GM08714 (cell line): ENCODE measurements around the gene TMEM117.
"Not testable (repeated sequence)": the region's sequence is repeated elsewhere in the genome, so short reads cannot be mapped to it uniquely, and the experiment has no call there.

Experiments
- H3K4me3 ChIP-seq: fragments of 200-500 bp; sonication (Bioruptor generic); 2 replicates; pipeline ENCODE4 v1.5.1; 2014; ENCODE audit warnings: mild to moderate bottlenecking, low read length, inconsistent platforms
- ZNF274 ChIP-seq: IDR thresholded peaks from 2 replicates; pipeline ENCODE4 v1.6.1; 2012; ENCODE audit warnings: mild to moderate bottlenecking, low read depth, low read length

The TMEM117 gene

DNA sequence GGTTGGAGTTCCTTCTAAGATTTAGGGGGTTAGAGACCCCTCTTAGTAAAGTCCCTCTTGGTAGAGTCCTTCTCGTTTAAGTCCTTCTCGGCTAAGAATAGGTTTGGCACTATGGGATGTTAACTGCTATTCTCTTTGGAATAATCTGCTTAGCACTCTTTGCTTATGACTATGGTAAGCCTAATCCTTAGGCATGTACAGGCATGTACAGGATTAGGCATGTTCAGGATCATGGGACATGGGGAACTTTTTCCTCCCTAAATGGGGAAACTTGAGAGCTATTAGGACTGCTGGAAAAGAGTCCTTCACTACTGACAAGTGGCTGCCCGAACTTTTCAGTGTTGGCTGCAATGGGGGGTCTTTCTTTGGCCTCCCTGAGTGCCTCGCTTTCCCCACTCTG is 193.3 kb downstream of the TMEM117 start:
- no peak overlapping the region for H3K4me3 ChIP-seq
- no peak for TF ChIP-seq ZNF274

DNA sequence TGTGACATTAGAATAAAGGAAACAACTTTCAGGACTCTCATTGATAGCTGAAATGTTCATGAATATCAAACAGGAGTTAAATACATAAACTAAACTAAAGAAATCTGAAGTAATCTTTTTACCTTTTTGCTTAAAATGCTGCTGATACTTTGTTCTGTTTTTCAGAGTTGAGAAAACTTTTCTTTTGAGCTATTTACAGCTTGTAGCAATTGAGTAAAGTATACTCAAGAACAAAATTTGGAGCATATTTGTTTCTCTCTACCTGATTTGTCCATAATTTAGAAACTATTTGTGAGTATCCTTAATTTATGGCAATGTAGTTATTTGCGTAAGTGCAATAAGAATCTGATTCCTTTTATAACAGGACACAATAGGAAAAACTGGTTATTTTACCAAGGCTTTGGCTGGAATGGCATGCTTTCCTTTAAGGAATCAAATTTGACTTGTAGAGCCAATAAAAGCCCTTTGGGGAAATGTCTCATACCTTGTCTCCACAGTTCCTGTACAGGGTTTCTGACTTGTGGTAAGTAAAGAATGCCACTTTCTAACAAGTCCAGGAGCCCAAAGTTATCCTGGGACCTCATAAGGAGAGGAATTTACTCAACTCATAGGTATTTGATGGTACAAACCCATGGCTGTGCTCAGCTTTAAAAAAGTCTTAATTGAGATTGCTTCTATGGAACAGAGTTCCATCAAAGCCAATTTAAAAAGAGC is 195.7 kb downstream of the TMEM117 start:
- no peak for TF ChIP-seq ZNF274
- no peak overlapping the region for H3K4me3 ChIP-seq

DNA sequence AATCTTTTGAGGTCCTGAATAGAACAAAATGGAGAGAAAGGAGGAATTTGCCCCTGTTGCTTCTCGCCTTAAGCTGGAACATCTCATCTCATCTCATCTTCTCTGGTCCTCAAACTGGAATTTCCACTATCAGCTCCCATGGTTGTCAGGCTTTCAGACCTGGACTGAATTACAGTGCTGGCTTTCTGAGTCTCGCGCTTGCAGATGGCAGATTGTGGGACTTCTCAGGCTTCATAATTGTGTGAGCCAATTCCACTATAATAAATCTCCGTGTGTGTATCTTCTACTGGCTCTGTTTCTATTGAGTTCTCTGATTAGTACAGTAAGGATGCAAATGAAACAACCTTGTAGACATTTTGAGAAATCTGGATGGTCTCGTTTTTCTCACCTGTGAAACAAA is 199.0 kb downstream of the TMEM117 start:
- H3K4me3 ChIP-seq, result no peak overlapping the region
- TF ChIP-seq ZNF274, result no peak

DNA sequence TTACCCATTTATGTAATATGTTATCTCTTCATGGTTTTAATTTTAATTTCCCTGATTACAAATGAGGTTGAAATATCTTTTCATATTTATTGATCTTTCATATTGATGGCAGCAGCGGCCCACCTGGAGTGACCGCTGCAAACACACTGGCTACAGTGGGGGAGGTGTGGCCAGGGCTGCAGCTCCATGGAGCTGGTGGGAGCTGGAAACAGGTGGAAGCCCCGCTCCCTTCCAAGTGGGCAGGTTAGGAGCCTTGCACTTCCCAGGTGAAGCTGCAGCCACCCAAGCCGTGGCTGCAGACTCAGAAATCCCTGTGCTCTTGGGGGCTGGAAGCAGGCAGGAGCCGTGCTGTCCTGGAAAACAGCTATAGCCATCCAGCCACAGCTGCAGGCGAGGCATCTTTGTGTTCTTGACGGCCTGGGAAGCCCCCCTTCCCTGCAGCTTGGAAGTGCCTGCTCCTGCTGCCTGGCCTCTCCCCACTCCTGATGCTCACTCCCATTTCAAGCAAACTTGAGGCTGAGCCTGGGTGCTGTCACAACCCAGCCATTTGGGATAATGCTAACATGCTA is 201.1 kb downstream of the TMEM117 start:
- no peak overlapping the region for H3K4me3 ChIP-seq
- no peak for TF ChIP-seq ZNF274

DNA sequence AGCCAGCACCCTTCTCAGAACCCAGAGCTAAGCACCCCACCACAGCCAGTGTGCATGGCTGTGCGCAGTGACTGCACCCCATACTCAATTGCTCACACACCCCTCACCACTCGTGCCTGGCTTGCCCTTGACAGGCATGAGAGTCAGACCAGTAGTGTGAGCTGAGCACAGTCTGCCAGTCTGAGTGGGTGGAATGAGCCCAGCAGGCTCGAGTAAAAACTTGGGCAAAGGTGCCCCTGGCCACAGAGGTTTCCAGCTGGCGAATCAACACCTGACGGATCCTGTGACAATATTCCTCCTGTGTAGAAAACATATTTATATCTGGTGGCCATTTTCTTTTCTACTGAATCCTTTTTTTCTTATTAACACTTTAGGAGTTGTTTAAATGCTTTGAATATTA is 202.5 kb downstream of the TMEM117 start:
- TF ChIP-seq ZNF274, result no peak
- H3K4me3 ChIP-seq, result no peak overlapping the region

DNA sequence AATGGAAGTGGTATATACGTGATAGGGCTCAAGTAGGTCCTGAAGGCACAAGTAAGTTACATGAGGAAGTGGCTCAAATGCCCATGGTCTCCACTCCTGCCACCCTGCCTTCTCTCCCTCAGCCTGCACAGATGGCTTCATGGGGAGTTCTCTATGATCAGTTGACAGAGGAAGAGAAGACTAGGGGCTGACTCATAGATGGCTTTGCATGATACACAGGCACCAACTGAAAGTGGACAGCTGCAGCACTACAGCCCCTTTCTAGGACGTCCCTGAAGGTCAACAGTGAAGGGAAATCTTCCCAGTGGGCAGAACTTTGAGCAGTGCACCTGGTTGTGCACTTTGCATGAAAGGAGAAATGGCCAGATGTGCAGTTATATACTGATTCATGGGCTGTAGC is 208.6 kb downstream of the TMEM117 start:
- not testable (repeated sequence) for H3K4me3 ChIP-seq

DNA sequence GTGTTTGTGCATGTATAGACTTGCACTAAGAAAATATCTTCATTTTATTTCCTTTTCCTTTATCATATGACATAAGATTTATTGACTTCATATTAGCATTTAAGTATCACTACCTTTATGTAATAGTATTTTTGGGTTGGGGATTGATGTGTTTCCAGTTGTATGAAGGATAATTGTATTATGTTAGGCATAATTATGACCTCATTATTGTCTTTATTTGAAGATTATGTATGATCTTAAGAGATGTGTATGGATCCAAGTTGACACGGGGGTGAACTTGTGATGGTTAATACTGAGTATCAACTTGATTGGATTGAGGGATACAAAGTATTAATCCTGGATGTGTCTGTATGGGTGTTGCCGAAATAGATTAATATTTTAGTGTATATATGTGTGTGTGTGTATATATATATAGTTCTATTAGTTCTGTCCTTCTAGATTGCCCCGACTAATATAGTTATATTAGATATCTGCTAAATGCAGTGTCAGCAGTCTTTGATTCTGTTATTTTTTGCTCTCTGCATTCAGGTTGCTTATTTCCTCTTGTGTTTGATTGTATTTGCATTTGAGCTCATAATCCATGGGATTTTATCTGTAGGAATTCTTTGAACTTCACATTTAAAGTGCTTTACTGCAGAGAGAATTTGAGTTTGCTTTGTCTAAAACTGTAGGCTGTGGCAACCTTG is 211.0 kb downstream of the TMEM117 start:
- no peak for TF ChIP-seq ZNF274
- H3K4me3 ChIP-seq, result no peak overlapping the region

DNA sequence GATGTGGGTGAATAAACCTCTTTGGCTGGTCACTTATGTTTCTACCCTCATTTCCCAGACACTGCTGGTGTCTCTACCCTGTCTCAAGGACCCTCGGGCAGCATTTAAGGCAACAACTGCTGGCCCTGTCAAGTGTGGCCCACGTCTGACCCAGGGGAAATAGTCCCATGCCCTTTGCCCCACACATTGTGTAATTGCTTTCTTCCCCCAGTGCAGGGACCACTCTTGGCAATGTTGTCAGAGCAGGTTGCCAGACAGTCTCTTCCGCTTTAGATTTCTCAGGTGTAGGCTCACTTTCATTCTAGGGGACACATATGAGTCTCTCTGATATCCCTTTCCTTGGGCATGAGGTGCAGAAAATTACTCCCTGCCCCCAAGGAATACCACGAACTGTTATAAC is 216.7 kb downstream of the TMEM117 start:
- no peak overlapping the region for H3K4me3 ChIP-seq

DNA sequence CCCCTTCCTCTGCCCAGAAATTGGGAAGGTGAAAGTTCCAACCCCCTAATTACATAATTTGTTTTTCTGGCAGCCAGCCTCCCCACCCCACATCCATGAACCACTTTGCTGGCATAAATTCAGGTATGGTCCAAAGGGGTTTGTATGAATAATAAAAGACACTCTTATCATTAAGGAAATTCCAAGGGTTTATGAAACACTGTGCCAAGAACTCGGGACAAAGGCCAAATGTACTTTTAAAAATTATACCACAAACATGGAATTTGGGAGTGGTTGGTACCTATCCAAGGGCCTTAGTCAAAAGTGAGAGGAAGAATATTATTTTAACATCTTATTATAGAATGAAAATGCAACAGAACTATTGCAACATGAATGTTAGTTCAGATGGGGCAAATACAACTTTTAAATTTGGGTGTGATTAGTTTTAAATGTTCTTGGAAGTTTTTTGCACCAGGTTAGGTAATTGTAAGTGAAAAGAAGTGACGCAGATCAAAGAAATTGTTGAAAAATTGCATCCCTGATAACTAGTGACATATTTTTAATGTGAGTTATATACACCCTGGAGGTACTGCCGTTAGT is 217.8 kb downstream of the TMEM117 start:
- no peak overlapping the region for H3K4me3 ChIP-seq
- no peak for TF ChIP-seq ZNF274

More for the DNA sequence above, 216.7 kb downstream of the TMEM117 start:
- TF ChIP-seq ZNF274, result no peak

DNA sequence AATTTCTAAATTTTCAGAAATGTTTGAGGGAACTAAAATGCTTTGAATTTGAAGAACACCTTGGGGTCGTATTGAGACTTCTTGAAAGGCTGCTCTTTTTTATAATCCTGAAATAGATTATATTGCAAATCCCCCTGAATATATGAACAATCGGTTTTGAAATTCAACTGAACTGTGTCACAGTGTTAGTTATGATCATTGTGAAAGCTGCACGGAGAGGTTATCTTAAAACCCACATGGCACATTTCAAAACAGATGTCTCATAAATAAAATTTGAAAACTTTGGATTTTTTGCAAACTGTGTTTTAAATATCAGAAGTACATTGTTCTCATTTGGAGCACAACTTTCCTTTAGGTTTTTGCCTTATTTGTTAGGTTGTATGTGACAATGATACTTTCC is 218.4 kb downstream of the TMEM117 start:
- H3K4me3 ChIP-seq, result no peak overlapping the region
- TF ChIP-seq ZNF274, result no peak

DNA sequence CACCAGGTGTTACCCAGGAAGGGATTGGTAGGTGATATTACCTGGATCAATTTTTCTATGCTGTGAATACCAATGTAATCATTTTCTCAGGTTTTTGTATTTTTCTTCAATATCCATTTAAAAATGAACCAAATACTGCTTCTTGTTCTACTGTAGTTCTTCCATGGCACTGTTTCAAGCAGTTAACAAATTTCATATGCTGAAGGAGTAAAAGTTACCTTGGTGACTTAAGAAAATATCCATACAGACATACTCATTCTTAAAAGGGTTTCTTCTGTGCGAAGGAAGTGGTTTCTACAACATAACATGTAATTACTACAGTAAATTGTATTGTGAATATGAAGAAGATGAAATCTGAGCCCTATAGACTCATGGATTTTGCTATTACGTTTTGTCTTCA is 222.5 kb downstream of the TMEM117 start:
- H3K4me3 ChIP-seq, result no peak overlapping the region
- no peak for TF ChIP-seq ZNF274

DNA sequence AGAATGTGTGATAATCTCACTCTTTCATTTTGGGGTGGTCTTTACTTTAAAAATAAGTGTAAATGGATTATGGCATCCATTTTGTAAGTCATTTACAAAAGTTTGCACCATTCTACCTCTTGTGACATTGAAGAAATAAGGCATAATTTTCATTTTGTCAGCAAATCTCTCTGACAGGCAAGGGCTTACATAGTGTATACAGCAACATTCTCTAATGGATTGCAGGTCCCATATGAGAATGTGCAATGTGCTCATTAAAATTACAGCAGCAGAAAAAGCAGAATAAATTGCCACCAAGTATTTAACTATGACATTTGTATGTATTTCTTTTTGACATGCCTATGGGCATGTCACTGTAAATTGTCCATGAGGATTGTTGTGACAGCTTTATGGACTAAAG is 223.6 kb downstream of the TMEM117 start:
- TF ChIP-seq ZNF274, result no peak
- no peak overlapping the region for H3K4me3 ChIP-seq

DNA sequence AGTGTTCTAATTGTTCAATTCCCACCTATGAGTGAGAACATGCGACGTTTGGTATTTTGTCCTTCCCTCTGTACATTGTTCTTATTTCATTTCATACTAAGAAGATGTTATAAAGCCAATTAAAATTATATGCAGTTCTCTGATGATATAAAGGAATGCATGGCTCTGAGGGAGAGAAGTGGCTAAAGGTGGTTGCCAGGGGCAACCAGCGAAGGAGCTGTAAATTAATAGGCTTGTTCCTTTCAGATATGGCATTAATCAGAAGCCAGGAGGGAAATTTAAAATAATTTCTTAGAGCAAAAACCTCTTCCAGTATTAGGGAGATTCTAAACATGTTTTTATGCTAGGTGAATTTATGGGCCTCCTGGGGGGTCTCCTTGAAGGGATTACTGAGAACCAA is 227.8 kb downstream of the TMEM117 start:
- no peak for TF ChIP-seq ZNF274
- no peak overlapping the region for H3K4me3 ChIP-seq

DNA sequence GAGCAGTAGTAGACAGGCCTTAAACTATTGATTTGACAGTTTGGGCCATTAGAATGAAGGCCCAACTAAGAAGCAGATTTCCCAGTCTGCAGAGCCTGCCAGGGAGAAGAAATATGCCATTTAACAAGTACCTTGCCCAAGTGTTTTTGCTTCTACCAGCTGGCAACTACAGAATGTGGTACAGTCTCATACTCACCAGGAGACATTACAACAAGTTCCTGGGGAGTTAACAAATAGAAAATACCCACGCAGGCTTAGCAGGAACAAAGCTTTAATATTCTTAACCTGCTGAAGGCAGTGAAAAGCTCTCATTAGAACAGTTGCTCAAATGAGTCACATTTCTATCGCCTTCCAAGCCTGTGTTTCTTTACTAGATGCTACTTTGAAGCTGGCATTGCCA is 241.0 kb downstream of the TMEM117 start:
- TF ChIP-seq ZNF274, result no peak
- H3K4me3 ChIP-seq, result no peak overlapping the region

DNA sequence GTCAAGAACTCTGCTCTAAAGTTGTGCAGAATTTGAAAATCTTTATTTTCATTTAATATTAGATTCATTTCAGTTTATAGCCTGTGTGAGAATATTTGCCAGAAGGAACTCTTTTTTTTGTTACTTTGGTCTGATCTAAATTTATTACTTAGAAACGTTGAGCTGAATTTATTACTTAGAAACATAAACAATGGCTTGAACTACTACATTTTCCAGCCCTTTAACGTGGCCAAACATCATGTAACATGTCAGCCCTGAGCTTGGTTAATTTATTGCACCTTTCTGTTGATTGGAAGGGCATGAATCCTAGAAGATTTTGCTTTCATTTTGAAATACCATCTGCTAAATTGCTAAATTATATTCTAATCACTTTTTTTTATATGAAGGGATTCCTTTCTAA is 241.4 kb downstream of the TMEM117 start:
- TF ChIP-seq ZNF274, result no peak
- H3K4me3 ChIP-seq, result no peak overlapping the region
